GM18511 (cell line): ENCODE results near the gene CNTNAP2.
"Not testable (repeated sequence)": the region's sequence is repeated elsewhere in the genome, so short reads cannot be mapped to it uniquely, and the experiment has no call there.

Source experiments
- ATAC-seq: cut with Tn5 transposase; IDR thresholded peaks from one replicate; pipeline ENCODE4 v1.9.1; 2021; ENCODE audit warnings: mild to moderate bottlenecking, moderate library complexity; ENCODE audit not compliant: unreplicated experiment

CNTNAP2 gene

DNA sequence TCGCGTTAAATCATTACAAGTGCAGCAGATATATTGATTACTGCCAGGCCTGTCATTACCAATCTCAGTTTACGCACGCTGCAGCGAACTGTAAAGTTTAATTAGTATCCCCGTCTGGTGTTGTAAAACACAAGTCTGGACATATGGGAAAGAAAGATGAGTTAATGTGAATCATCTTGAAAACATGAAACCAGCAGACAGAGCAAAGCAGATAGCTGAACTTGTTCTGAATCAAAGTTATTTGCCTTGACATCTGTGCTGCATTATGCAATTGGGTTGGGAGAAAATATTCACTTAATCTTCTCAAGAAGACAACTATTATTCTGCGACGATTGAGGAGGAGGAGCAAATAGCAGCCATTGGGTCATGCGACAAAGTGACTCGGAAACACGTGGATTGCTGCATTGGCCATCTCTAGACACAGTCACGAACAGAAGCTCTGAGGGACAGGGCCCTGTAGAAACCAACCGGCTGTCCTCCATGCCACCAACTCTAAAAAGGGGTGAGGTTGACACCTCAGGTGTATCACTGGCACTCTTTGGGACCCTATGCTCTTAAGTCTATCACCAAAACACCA, 2317.7 kb downstream of the CNTNAP2 start:
- no peak for ATAC-seq

DNA sequence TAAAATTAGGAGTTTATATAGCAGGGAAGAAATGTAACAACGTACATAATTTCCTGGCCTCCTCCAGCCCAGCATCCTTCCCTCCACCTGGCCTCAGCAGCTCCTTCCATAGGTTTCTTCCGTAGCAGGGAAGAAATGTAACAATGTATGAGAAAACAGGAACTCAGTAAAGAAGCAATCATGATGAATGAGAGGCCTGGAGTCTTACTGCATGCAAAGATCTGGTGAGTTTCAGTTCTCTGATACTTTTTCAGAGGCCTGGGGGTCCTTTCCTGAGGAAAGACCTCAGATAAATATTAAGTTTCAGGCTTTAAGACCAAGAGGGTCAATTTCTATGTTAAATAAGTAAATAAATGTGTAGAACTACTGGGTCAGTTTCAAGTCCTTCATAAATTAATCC, 2318.3 kb downstream of the CNTNAP2 start:
- ATAC-seq: no peak

DNA sequence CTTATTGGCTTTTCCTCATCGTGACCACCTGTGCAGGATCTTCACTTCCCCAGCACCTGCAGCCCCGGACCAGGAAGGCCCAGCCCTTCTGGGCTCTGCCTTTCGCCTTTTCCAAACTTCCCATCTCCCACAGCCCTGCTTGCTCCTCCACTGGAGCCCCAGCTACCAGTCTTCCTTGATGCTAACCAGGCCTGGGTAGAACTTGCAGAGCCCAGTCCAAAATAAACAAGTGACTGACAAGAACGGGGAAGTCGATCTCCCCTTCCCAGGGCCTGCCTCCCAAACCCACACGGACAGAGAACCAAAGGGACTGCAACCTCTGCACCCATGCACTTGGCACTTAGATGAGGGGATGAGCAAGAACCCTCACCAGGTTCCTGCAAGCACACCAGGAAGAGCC, 2319.1 kb downstream of the CNTNAP2 start:
- ATAC-seq: no peak

DNA sequence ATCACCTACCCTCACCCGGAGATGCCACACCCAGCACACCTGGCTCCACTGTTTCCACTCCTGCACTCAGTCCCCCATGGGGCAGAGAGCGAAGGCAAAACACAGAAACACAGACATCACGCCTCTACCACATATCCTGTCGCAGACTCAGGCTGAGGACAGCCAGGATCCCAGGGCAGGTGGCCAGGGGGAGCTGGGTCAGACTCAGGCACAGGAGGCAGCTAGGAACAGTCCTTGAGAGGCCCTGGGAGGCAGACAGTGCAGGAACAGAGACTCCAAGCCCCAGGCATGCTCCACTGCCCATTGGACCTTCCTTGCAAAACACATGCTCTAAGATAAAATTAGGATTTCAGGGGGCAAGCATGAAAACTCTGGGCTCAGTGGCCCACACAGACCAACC, 2319.5 kb downstream of the CNTNAP2 start:
- ATAC-seq: no peak

DNA sequence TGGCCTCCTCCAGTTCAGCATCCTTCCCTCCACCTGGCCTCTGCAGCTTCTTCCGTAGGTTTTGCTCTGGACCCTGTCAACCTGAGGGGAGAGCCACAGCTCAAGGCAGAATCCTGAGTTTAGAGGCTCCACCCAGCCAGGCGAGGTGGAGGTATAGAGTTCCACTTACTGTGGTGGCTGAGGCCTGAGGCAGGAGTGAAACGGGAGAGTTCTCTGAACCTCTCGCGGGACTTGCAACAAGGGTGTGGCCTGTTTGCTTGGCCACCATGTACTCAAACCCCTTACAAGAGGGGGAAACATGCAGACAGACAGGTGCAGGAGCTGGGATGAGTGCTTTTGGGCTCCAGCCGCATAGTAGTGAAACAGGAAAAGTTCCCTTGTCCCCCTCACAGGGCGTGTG, 2320.0 kb downstream of the CNTNAP2 start:
- no peak for ATAC-seq

DNA sequence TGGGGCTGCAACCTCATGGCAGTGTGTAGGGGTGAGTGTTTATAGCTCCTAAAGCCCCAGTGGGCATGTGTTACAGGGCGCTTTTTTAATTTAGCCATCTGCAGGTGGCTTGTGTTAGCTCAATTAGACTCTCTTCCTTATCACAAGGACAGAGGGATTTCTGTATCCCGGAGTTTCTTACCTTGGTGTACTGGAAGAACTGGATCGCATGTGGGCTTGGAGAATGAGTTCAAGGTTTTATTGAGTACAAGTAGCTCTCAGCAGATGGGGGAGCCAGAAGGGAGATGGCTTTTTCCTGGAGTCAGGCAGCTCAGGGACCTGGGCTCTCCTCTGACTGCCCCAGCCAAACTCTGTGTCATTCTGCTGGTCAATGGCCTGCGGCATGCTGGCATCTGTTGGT, 2320.4 kb downstream of the CNTNAP2 start:
- ATAC-seq: no peak

DNA sequence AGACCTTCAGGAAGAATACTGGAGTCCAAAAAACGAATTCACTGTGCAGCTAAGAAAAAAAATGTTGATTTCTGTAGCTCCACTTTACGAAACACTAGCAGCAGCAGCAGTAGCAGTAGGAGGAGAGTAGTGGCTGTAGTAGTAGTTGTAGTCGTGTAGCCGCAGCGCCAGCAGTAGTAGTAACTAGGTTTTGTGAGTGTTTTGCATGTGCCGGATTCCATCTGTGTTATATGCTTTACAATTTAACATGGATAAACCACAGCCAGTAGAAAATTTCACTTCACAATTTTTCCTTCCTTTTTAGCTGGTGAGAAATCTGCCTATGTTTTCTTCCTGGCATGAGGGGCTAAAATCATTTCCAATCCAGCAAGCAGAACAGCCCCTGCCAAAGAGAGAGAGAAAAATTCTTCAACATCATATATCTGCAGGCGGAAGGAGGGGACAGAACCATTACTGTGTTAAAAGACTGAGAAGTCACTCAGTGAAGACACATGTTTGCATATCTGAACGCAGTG, 2325.6 kb downstream of the CNTNAP2 start:
- no peak for ATAC-seq

DNA sequence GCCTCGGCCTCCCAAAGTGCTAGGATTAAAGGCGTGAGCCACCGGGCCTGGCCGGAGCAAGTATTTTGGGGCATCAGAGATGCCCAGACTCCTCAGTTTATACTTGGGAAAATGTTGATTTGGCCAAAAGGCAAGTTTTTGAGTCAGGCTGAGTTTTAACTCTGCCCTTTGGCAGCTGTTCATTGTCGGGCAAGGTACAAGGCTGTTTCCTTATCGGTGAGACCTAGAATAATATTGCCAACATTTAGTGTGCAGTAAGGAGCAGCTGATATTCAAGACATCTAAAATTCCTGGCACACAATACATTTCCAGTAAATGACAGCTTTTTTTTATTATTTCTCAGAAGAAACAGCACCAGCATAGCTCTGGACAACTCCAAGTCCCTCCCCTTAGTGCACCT, 2326.3 kb downstream of the CNTNAP2 start:
- no peak for ATAC-seq

DNA sequence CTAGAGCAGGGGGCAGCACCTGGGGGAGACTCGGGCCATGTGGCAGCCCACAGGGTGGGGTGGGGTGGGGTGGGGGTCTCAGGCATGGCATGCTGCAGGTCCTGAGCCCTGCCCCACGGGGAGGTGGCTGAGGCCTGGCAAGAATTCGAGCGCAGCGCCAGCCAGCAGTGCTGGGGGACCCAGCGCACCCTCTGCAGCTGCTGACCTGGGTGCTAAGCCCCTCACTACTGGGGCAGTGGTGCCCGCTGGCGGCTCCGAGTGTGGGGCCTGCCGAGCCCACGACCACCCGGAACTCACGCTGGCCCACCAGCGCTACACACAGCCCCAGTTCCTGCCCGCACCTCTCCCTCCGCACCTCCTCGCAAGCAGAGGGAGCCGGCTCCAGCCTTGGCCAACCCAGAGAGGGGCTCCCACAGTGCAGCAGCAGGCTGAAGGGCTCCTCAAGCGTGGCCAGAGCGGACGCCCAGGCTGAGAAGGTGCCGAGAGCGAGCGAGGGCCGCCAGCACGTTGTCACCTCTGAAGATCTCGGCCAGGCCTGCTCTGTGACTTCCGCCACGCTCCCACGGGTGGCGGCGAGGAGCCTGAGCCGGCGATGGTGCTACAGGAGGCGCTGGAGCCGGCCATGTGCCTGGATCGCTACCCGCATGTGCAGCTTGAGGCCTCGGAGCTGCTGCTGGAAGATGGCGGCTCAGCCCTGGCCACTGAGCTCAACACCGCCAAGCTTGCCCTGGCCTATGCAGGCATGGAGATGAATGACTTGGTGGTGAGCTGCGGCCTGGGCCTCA, 2328.9 kb downstream of the CNTNAP2 start:
- no peak for ATAC-seq

DNA sequence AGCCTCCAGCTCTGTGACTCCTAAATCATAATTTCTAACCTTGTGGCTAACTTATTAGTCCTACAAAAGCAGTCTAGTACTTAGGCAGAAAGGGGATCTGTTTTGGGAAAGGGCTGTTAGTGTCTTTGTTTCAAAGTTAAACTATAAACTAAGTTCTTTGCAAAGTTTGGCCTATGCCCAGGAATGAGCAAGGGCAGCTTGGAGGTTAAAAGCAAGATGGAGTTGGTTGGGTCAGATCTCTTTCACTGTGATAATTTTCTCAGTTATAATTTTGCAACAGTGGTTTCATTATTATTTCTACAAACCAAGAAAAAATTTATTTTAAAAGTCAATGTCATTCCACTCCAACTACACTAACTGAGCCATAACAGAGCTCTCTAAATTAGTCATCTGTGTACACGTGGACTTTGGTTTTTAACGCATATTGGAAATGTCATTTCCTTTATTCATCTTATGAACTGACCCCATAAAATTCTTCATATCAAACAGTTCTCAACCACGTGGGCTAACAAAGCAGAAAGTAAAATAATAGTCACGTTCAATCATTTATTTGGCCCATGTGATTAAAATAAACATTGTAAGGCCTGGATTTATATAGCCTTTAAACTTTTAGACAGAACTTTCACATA, 2330.7 kb downstream of the CNTNAP2 start:
- ATAC-seq: peak; percentile 96

DNA sequence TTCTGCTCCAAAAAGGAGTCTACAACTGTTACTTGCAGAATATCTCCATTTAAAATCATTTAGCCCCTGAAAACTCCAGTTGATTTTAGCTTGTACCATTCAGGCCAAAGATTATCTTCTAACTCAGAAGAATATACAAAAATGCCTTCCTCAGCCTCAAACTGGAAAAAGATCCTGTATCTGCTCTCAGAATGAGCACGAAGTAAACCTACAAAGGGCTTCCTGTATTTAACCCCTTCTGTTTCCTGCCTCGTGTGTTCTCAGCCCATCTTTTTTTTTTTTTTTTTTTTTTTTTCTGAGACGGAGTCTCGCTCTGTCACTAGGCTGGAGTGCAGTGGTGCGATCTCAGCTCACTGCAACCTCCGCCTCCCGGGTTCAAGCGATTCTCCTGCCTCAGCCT, 2334.9 kb downstream of the CNTNAP2 start:
- not testable (repeated sequence) for ATAC-seq

DNA sequence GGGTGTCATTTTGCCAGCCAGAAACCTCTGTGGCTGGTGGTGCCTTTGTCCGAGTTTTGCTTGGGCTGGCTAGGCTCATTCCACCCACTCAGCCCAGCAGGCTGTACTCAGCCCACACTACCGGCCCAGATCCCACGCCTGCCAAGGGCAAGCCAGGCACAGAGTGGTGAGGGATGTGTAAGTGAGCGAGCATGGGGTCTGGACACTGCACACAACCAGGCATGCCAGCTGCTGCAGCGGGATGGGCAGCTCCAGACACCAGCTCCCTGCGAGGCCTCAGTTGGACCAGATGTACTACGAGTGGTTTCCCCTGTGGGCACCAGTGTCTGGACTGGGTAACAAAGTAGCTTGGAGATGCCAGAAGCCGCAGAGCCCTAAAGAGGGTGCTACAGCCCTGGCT, 2339.8 kb downstream of the CNTNAP2 start:
- ATAC-seq: no peak

DNA sequence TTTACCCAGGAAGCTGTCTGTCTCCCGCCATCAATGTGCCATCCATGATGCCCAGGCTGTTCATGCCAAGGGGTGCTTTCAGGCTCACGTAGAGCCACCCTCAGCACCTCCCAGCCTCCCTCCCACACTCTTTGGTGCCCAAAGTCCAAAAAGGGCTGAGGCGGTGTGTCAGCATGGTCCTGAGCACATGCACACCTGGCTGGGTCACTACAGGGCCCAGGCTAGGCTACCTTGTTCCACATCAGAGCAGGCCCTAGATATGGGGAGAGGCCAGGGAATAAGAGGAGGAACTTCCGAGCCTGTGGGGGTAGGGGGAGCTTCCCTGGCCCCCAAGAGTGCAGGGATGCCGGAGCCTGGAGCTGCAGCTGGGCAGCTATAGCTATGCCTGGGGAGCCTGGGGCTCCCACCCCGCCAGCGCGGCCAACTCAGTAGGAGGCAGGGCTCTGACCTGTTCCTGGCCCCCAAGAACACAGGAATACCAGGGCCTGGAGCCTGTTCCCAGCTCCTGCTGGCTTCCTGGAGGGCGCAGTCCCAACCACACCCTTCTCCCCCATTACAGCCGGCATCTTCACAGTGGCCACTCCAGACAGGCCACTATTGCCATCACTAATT, 2340.8 kb downstream of the CNTNAP2 start:
- no peak for ATAC-seq

DNA sequence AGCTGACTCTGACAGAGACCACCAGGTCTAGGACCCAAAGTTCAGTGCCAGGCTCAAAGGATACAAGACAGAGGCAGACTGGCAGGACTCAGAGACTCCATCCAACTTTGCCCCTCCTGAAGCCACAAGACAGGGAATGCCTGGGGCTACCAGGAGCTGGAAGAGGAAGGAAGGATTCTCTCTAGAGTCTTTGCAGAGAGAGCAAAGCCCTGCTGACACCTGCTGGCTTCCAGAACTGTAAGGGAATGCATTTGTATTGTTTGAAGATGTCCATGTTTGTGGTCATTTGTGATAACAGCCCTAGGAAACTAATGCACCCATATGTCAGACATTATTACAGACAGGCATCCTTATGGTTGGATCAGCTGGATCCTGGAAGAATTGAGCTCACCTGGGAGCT, 2341.7 kb downstream of the CNTNAP2 start:
- no peak for ATAC-seq

DNA sequence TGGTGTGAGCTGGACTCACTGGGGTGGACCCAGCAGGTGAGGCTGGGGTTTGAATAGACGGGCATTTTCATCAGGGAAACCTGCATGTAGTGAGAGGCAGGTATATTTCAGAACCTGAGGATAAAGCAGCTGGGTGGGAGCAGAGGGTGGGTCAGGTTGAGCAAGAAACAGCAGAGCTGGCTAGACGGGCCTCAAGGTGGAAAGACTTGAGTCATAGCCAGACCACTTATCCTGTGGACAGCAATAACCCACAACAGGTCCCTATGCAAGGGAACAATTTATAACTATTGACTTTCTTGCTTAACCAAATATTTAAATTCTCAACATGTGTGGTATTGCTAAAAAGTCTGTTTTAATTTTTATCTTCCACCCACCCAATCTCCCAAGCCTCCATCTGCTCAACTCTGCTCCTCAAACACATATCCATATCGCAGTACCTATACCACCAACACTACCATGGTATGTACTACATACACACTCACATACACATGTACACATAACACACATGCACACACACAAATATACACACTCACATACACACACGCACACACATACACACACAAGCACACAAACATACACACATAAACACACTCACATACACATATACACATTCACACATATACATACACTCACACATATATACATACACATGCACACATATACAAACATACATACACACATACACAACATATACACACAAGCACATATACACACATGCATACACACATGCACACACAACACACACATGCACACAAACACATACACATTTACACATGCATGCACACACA, 2345.0 kb downstream of the CNTNAP2 start:
- no peak for ATAC-seq

DNA sequence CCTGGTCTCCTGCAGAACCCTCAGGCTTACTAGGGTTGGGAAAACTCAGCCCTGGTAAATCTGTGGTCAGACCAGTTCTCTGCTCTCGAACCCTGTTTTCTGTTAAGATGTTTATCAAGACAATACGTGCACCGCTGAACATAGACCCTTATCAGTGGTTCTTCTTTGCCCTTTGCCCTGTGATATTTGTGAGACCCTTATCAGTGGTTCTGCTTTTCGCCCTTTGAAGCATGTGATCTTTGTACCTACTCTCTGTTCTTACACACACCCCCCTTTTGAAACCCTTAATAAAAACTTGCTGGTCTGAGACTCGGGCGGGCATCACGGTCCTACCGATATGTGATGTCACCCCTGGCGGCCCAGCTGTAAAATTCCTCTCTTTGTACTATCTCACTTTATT, 2346.2 kb downstream of the CNTNAP2 start:
- not testable (repeated sequence) for ATAC-seq

DNA sequence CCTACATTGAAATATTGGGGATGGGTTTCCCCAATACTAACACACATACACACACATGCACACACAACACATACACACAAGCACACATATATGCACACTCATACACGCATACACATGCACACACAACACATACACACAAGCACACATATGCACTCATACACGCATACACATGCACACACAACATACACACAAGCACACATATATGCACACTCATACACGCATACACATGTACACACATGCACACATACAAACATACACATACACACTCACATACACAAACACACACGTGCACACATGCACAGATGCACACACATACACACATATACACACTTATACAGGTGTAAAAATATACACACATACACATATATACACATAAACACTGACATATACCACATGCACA, 2346.6 kb downstream of the CNTNAP2 start:
- ATAC-seq: no peak

DNA sequence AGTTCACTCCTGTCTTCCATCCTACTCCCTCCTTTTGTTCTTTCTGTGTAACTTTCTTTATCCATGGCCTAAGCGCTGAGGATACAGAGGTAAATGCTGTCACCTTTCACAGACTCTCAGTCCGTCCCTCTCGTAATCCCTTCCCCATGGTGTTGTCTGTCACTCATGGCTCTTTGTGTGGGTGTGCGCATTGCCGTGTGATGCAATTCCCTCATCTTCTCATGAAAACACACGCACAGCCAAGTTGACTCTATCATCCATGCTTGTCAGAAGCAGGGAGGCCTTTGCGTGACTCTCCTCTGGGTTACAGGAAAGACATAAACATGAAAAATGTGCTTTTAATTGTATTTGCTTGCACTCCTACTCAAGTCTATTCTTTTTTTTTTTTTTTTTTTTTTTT, 2348.3 kb downstream of the CNTNAP2 start:
- no peak for ATAC-seq

DNA sequence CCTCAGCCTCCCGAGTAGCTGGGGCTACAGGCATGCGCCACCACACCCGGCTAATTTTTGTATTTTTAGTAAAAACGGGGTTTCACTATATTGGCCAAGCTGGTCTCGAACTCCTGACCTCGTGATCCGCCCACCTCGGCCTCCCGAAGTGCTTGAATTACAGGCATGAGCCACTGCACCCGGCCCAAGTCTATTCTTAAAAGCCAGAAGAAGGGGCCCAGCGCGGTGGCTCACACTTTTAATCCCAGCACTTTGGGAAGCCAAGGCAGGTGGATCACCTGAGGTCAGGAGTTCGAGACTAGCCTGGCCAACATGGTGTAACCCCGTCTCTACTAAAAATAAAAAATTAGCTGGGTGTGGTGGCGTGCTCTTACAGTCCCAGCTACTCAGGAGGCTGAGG, 2348.8 kb downstream of the CNTNAP2 start:
- ATAC-seq: not testable (repeated sequence)

DNA sequence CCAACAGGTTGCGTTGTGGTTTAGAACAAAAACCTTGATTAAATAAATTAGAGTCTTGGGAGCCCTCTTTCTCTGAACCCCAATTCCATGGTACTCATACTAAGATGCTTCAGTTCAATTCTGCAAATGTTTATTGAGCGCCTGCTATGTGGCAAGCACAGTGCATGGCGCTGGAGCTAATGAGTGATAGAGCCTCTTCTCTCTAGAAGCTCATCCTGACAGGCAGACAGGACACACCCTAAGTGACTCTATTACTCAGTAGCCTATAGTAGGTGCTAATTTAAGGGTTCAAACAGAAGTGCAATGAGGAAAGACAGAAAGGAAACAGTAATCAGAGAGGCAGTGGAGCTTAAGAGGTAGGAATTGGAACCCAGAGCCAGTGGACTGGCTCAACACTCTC, 2349.5 kb downstream of the CNTNAP2 start:
- ATAC-seq: no peak

DNA sequence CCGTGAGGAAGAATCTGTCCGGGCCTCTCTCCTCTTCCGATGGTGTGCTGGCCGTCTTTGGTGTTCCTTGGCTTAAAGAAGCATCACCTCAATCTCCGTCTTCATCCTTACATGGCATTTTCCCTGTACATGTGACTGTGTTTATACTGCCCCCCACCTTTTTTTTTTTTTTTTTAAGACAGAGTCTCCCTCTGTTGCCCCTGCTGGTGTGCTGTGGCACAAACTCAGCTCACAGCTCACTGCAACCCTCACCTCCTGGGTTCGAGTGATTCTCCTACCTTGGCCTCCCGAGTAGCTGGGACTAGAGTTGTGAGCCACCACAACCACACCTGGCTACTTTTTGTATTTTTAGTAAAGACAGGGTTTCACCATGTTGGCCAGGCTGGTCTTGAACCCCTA, 2352.1 kb downstream of the CNTNAP2 start:
- no peak for ATAC-seq
